VCaP (cell line): ENCODE results near the gene LIPC.

Experiments
- H3K27ac ChIP-seq: fragments of 450-650 bp; 2 replicates; pipeline ENCODE4 v1.5.1; 2017
- TF ChIP-seq, protein P1 (sequence below): fragments of 450-650 bp; conservative IDR thresholded peaks from 2 replicates; pipeline ENCODE4 v1.5.1; 2017; ENCODE audit warnings: mild to moderate bottlenecking, moderate library complexity

The LIPC gene

DNA sequence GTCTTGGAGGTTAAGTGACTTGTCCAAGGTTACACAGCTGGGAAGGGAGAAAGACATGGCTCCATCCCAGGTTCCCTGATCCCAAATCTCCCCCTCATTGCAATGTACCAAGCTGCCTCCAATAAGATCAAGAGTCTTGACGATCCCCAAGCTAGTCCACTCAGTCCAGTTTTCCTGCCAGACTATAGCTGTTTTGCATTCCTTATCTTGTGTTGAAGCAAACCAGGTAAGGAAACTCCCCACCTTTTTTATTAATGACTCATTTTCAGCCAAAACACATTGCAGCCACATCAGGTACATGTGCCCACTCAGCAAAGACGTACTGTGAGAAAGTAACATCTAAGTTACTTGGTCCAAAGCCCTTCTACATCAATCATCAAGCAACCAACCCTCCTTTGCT lies 41.9 kb downstream of the LIPC start:
- H3K27ac ChIP-seq: no peak overlapping the region
- TF ChIP-seq, protein P1, sequence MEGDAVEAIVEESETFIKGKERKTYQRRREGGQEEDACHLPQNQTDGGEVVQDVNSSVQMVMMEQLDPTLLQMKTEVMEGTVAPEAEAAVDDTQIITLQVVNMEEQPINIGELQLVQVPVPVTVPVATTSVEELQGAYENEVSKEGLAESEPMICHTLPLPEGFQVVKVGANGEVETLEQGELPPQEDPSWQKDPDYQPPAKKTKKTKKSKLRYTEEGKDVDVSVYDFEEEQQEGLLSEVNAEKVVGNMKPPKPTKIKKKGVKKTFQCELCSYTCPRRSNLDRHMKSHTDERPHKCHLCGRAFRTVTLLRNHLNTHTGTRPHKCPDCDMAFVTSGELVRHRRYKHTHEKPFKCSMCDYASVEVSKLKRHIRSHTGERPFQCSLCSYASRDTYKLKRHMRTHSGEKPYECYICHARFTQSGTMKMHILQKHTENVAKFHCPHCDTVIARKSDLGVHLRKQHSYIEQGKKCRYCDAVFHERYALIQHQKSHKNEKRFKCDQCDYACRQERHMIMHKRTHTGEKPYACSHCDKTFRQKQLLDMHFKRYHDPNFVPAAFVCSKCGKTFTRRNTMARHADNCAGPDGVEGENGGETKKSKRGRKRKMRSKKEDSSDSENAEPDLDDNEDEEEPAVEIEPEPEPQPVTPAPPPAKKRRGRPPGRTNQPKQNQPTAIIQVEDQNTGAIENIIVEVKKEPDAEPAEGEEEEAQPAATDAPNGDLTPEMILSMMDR: no peak

DNA sequence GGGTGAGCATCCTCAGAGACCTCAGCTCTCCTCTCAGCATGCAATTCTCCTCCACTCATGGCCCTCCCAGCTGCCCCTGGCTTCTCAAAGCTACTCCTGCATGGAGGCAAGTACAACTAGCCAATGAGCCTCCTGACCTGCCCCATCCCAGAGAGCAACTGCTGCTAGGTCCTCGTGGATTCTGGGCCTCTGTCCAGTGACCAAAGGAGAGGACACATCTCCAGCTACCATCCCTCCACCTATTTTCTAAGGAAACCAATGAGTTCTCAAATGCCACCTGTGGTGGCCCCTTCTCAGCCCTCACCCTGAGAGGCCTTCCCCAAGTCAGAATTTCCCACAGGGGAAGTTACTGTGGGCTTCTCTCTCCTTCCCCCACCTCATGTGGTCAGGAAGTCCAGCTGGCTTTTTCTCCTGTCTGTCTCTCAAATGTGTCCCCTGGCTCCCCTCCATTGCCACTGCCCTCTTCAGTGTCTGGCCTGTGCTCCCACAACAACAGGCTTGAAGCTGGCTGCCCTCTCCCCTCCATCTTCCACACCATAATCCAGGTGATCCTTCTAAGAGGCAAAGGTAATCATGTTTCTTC lies 43.0 kb downstream of the LIPC start:
- H3K27ac ChIP-seq: no peak overlapping the region
- TF ChIP-seq, protein P1: no peak

DNA sequence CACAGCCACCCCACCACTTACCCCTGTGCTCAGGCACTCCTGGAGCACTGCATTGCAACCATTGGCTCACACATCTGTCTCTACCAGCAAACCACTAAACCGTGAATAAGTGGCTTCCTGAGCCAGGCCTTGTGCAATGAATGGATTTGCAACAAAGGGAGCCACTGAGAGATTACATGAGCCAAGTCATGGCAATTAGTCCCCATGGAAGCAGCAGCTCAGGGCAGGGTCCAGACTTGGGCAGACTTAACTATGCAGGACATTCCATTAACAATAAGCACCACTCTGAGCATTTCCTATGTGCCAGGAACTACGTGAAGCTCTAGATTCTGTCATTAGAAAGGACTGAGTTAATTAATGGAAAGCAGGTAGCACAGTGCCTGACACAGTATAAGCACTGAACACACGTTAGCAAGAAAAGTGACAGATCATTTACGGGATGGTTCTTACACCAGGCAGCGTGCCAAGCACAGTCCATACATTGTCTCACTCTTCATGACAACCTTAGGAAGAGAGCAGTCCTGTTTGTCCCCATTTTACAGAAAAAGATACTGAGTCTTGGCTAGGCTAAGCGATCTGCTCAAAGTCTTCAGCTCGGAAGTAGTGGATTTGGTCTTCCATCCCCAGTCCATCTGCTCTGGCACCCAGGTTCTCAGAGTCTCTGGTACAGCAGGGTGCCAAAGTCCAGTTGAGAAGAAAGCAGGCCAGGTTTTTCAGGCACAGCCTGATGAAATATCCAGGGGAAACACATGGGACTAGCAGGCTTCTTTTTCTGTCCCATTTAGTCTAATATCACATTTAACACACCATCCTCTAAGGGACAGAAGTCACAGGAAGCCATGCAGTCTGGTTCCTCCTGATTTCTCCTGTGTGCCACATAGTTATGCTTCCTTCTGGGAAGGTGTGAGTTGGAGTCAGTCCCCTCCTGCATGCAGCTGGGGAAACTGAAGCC lies 44.1 kb downstream of the LIPC start:
- TF ChIP-seq, protein P1: no peak
- no peak overlapping the region for H3K27ac ChIP-seq

DNA sequence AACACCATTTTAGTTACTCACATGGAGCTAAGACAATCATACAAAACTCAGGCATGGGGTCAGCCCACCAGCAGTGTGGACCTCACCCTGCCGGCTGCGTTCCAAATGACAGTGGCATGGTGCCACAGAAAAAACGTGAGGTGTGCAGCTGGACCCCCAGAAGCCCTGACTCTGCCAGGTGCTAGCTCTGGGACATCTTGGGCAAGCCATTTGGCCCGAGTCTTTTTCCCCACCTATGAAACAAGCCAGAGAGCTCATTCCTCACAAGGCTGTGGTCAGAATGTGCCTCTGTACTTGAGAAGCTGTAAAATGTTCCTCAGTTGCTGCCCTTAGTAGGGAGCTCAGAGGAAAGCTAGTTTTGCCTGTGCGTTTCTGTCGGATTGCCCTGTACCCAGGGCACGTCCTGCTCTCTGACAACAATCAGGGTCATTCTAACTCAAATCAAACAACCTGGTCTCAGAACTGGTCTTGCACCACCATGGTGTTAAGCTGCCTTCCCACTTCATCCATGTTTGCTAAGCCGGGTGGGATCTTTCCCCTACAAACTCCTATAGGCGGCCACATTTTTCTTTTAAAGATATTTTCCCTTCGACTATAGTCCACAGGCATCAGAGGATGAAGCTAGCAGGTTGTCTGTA lies 44.9 kb downstream of the LIPC start:
- H3K27ac ChIP-seq: no peak overlapping the region
- TF ChIP-seq, protein P1: no peak

DNA sequence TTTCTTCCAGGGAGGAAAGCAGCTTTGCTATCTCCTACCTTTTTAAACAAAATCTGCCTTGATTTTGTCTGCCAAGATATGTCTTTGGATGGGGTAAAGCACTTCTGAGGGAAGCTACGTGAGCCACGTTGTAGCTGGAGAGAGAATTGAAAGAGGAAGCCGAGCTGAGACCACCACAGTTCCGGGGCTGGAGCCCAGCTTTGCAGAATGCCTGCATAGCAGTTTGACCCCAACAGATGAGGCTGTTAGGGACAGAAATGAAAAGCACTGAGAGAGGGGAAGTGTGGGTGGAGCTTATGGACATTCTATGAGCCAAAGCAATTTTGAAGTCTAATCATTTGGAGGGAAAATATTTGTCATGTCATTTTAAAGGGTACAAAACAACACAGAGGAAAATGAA lies 45.4 kb downstream of the LIPC start:
- no peak overlapping the region for H3K27ac ChIP-seq
- TF ChIP-seq, protein P1: no peak

DNA sequence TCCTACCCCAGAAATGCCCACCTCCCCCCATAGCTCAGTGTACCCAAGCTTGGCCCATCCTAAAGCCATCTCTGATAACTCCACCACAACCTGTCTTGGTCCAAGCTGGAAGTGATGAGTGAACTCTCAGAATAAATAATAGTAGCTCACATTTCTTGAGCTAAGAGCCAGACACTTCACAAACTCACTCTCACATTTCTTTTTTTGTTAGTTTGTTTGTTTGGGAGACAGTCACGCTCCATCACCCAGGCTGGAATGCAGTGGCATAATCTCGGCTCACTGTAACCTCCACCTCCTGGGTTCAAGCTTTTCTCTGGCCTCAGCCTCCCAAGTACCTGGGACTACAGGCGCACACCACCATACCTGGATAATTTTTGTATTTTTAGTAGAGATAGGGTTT lies 46.2 kb downstream of the LIPC start:
- TF ChIP-seq, protein P1: no peak
- H3K27ac ChIP-seq: no peak overlapping the region; the same call in 1 of the 2 replicates

DNA sequence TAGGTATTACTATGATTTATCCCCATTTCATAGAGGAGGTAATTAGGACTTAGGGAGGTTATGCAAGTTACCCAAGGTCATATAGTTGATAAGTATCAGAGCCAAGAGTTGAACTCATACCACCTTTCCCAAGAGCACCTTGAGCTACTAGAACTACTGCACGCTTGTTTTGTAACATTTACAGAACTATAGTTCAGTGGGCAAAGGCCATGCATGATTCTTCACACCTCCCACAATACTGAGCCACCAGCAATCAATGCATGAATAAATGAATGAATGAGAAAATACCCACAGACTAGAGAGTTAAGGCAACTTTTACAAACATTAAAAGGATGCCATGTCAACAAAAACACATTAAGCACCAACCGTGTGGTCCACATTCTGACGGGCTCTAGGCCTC lies 46.8 kb downstream of the LIPC start:
- TF ChIP-seq, protein P1: no peak
- H3K27ac ChIP-seq: peak overlapping the region; percentile 59
